Liver (tissue), 3 donors: Measurements from ENCODE around the gene SLC5A1.
"Not testable (repeated sequence)": the region's sequence is repeated elsewhere in the genome, so short reads cannot be mapped to it uniquely, and the experiment has no call there.

Experiments
- ATF3 ChIP-seq: IDR thresholded peaks from 2 replicates; pipeline ENCODE4 v1.6.1; 2016; ENCODE audit warnings: antibody characterized with exemption
- CTCF ChIP-seq: fragments of 150-350 bp; IDR thresholded peaks from 2 replicates; pipeline ENCODE4 v1.5.1; 2017; ENCODE audit warnings: improper control_type of control experiment, low read depth, low read length; ENCODE audit not compliant: missing input control
- FOXA1 ChIP-seq: IDR thresholded peaks from 2 replicates; pipeline ENCODE4 v1.6.1; 2016; ENCODE audit warnings: antibody characterized with exemption
- GABPA ChIP-seq, 2 donors: IDR thresholded peaks in 1 of 2; conservative IDR thresholded peaks in 1 of 2; 2 replicates each; pipeline ENCODE4 v1.6.1; 2016; ENCODE audit warnings: antibody characterized with exemption in 2 of 2, mild to moderate bottlenecking in 1 of 2, moderate library complexity in 1 of 2
- MAX ChIP-seq: IDR thresholded peaks from 2 replicates; pipeline ENCODE4 v1.6.1; 2016; ENCODE audit warnings: antibody characterized with exemption
- RAD21 ChIP-seq, 2 donors: IDR thresholded peaks; 2 replicates each; pipeline ENCODE4 v1.6.1; 2016; ENCODE audit warnings: antibody characterized with exemption in 2 of 2, mild to moderate bottlenecking in 2 of 2
- REST ChIP-seq: IDR thresholded peaks from 2 replicates; pipeline ENCODE4 v1.6.1; 2016; ENCODE audit warnings: antibody characterized with exemption, mild to moderate bottlenecking
- TAF1 ChIP-seq: conservative IDR thresholded peaks from 2 replicates; pipeline ENCODE4 v1.6.1; 2016; ENCODE audit warnings: antibody characterized with exemption, mild to moderate bottlenecking
- YY1 ChIP-seq: IDR thresholded peaks from 2 replicates; pipeline ENCODE4 v1.6.1; 2016; ENCODE audit warnings: antibody characterized with exemption, mild to moderate bottlenecking
- donor health status: healthy.
- donor health status: healthy.

- not testable (repeated sequence) for TF ChIP-seq ATF3; CTCF; REST; RAD21 (IDR thresholded peaks at IDR 0.05); GABPA (IDR thresholded peaks at IDR 0.05 in 1 of 2, conservative IDR thresholded peaks at IDR 0.05 in 1 of 2); MAX; TAF1; YY1; FOXA1
Measured at GRCh38 chr22:32160411-32160810, 117.3 kb downstream of the SLC5A1 start.
